Measurements from ENCODE around the gene S100A10.

S100A10 gene

GRCh38 chr1:152002960-152003359 lies 9.3 kb upstream of the S100A10 start:
- no peak for TF ChIP-seq CTCF (IDR thresholded peaks at IDR 0.05; ENCODE audit: insufficient read depth, low read depth, low read length, missing control alignments)
- no peak overlapping the region for H3K4me3 ChIP-seq (ENCODE audit: low read depth, low read length)
- DNase-seq (ENCODE audit: low read depth): no peak

GRCh38 chr1:152001631-152002584 lies 8.2 kb upstream of the S100A10 start:
- peak; percentile 92 for TF ChIP-seq CTCF (IDR thresholded peaks at IDR 0.05; ENCODE audit: insufficient read depth, low read depth, low read length, missing control alignments)
- H3K4me3 ChIP-seq (ENCODE audit: low read depth, low read length): no peak overlapping the region
- peak; percentile 77 for DNase-seq (ENCODE audit: low read depth)

- no peak for DNase-seq (ENCODE audit: low read depth)
- H3K4me3 ChIP-seq (ENCODE audit: low read depth, low read length): no peak overlapping the region
- TF ChIP-seq CTCF (IDR thresholded peaks at IDR 0.05; ENCODE audit: insufficient read depth, low read depth, low read length, missing control alignments): no peak
Measured at GRCh38 chr1:152000964-152001630, 7.4 kb upstream of the S100A10 start.

- no peak for DNase-seq (ENCODE audit: low read depth)
- H3K4me3 ChIP-seq (ENCODE audit: low read depth, low read length): no peak overlapping the region
- no peak for TF ChIP-seq CTCF (IDR thresholded peaks at IDR 0.05; ENCODE audit: insufficient read depth, low read depth, low read length, missing control alignments)
Measured at GRCh38 chr1:151998611-151999362, 5.1 kb upstream of the S100A10 start.

GRCh38 chr1:151997284-151997570 lies 3.6 kb upstream of the S100A10 start:
- no peak for DNase-seq (ENCODE audit: low read depth)
- no peak for TF ChIP-seq CTCF (IDR thresholded peaks at IDR 0.05; ENCODE audit: insufficient read depth, low read depth, low read length, missing control alignments)
- no peak overlapping the region for H3K4me3 ChIP-seq (ENCODE audit: low read depth, low read length)

GRCh38 chr1:151995774-151996173 lies 2.1 kb upstream of the S100A10 start:
- no peak for DNase-seq (ENCODE audit: low read depth)
- H3K4me3 ChIP-seq (ENCODE audit: low read depth, low read length): no peak overlapping the region
- TF ChIP-seq CTCF (IDR thresholded peaks at IDR 0.05; ENCODE audit: insufficient read depth, low read depth, low read length, missing control alignments): no peak
